H9 (cell line): Measurements from ENCODE around the gene DUSP28. TPM values are rescaled to one million over a fixed set of nuclear protein-coding genes. Genes with fewer than 3 reads are reported as not detected.

Experiments used
- DNase-seq: peaks from one replicate; pipeline ENCODE4 v3.0.0-alpha.2; 2017
- H2AFZ ChIP-seq: one replicate; pipeline ENCODE4 v1.6.1; 2013; ENCODE audit warnings: mild to moderate bottlenecking, low read length, control low read depth, moderate library complexity
- H2AK5ac ChIP-seq: 2 replicates; pipeline ENCODE4 v1.6.1; 2013; ENCODE audit warnings: low read length, control low read depth, mixed read lengths; ENCODE audit not compliant: insufficient read length
- H2BK120ac ChIP-seq: one replicate; pipeline ENCODE4 v1.6.1; 2013; ENCODE audit warnings: low read depth, mild to moderate bottlenecking, low read length, control low read depth, inconsistent platforms; ENCODE audit not compliant: poor library complexity, severe bottlenecking
- H2BK12ac ChIP-seq: 2 replicates; pipeline ENCODE4 v1.6.1; 2013; ENCODE audit warnings: low read length, control low read depth, mixed read lengths, low read depth; ENCODE audit not compliant: insufficient read length
- H2BK15ac ChIP-seq: 2 replicates; pipeline ENCODE4 v1.6.1; 2013; ENCODE audit warnings: low read depth, low read length, control low read depth
- H2BK20ac ChIP-seq: one replicate; pipeline ENCODE4 v1.6.1; 2013; ENCODE audit warnings: low read depth, mild to moderate bottlenecking, low read length, control low read depth, inconsistent platforms; ENCODE audit not compliant: poor library complexity, severe bottlenecking
- H2BK5ac ChIP-seq: 2 replicates; pipeline ENCODE4 v1.6.1; 2013; ENCODE audit warnings: low read length, control low read depth, mixed read lengths; ENCODE audit not compliant: insufficient read length
- H3K14ac ChIP-seq: 2 replicates; pipeline ENCODE4 v1.6.1; 2013; ENCODE audit warnings: low read length, control low read depth; ENCODE audit not compliant: insufficient read depth
- H3K18ac ChIP-seq: 2 replicates; pipeline ENCODE4 v1.6.1; 2013; ENCODE audit warnings: low read depth, mild to moderate bottlenecking, mixed read lengths, low read length, control low read depth; ENCODE audit not compliant: insufficient read length
- H3K23ac ChIP-seq: 2 replicates; pipeline ENCODE4 v1.6.1; 2013; ENCODE audit warnings: low read length, control low read depth, mixed read lengths, low read depth; ENCODE audit not compliant: insufficient read length
- H3K23me2 ChIP-seq: 2 replicates; pipeline ENCODE4 v1.6.1; 2013; ENCODE audit warnings: low read depth, mild to moderate bottlenecking, mixed read lengths, low read length, control low read depth; ENCODE audit not compliant: insufficient read length, poor library complexity, severe bottlenecking
- H3K27ac ChIP-seq: 2 replicates; pipeline ENCODE4 v1.5.1; 2013; ENCODE audit warnings: low read length, control low read depth, mixed read lengths, low read depth; ENCODE audit not compliant: insufficient read length
- H3K27me3 ChIP-seq: 2 replicates; pipeline ENCODE4 v1.6.1; 2013; ENCODE audit warnings: low read length, control low read depth, inconsistent platforms; ENCODE audit not compliant: insufficient read depth
- H3K4ac ChIP-seq: 2 replicates; pipeline ENCODE4 v1.6.1; 2013; ENCODE audit warnings: low read depth, mild to moderate bottlenecking, control low read depth, inconsistent platforms, low read length, moderate library complexity
- H3K4me1 ChIP-seq: 2 replicates; pipeline ENCODE4 v1.6.1; 2013; ENCODE audit warnings: low read length, control low read depth, inconsistent platforms; ENCODE audit not compliant: insufficient read depth
- H3K4me2 ChIP-seq: 2 replicates; pipeline ENCODE4 v1.6.1; 2013; ENCODE audit warnings: low read length, control low read depth, mixed read lengths; ENCODE audit not compliant: insufficient read length, insufficient read depth
- H3K56ac ChIP-seq: 2 replicates; pipeline ENCODE4 v1.6.1; 2013; ENCODE audit warnings: low read depth, mild to moderate bottlenecking, mixed read lengths, low read length, control low read depth; ENCODE audit not compliant: insufficient read length
- H3K79me1 ChIP-seq: 2 replicates; pipeline ENCODE4 v1.6.1; 2013; ENCODE audit warnings: low read depth, mild to moderate bottlenecking, moderate library complexity, low read length, control low read depth, inconsistent platforms; ENCODE audit not compliant: insufficient read depth, poor library complexity, severe bottlenecking
- H3K79me2 ChIP-seq: 2 replicates; pipeline ENCODE4 v1.6.1; 2013; ENCODE audit warnings: low read length, control low read depth, inconsistent platforms; ENCODE audit not compliant: insufficient read depth
- H3K9ac ChIP-seq: 2 replicates; pipeline ENCODE4 v1.6.1; 2013; ENCODE audit warnings: low read length, control low read depth, mixed read lengths; ENCODE audit not compliant: insufficient read length; ENCODE audit errors: extremely low read depth
- H3K9me3 ChIP-seq: one replicate; pipeline ENCODE4 v1.6.1; 2013; ENCODE audit warnings: low read depth, low read length, inconsistent platforms; ENCODE audit not compliant: control insufficient read depth
- H3T11ph ChIP-seq: one replicate; pipeline ENCODE4 v1.6.1; 2013; ENCODE audit warnings: mild to moderate bottlenecking, low read length, control low read depth, inconsistent platforms
- H4K20me1 ChIP-seq: one replicate; pipeline ENCODE4 v1.6.1; 2013; ENCODE audit not compliant: control insufficient read depth, insufficient read length, insufficient read depth
- H4K5ac ChIP-seq: 2 replicates; pipeline ENCODE4 v1.6.1; 2013; ENCODE audit warnings: low read depth, mild to moderate bottlenecking, mixed read lengths, low read length, control low read depth; ENCODE audit not compliant: insufficient read length
- H4K8ac ChIP-seq: replicated peaks from 2 replicates; pipeline ENCODE4 v1.6.1; 2013; ENCODE audit warnings: low read length, control low read depth, mixed read lengths, low read depth; ENCODE audit not compliant: insufficient read length
- H4K91ac ChIP-seq: 2 replicates; pipeline ENCODE4 v1.6.1; 2013; ENCODE audit warnings: low read depth, mild to moderate bottlenecking, moderate library complexity, mixed read lengths, low read length, control low read depth; ENCODE audit not compliant: insufficient read length
- H3K27ac Mint-ChIP-seq, 3 experiments: 2 replicates in 2 of 3; 3 replicates in 1 of 3; pipeline ENCODE4 v1.8.0; 2020 to 2021; ENCODE audit warnings: mixed read lengths in 3 of 3, mild to moderate bottlenecking in 1 of 3, moderate library complexity in 1 of 3
- H3K27me3 Mint-ChIP-seq: 2 replicates; pipeline ENCODE4 v1.8.0; 2021; ENCODE audit warnings: low read depth, mild to moderate bottlenecking, moderate library complexity, mixed read lengths
- H3K36me3 Mint-ChIP-seq, 3 experiments: 2 replicates in 2 of 3; 3 replicates in 1 of 3; pipeline ENCODE4 v1.8.0; 2020 to 2021; ENCODE audit warnings: low read depth in 3 of 3, mixed read lengths in 3 of 3; ENCODE audit not compliant: insufficient read depth in 1 of 3
- H3K4me1 Mint-ChIP-seq, 2 experiments: 2 replicates each; pipeline ENCODE4 v1.8.0; 2020; ENCODE audit warnings: mixed read lengths in 2 of 2
- H3K4me3 Mint-ChIP-seq, 2 experiments: 2 replicates in 1 of 2; 3 replicates in 1 of 2; pipeline ENCODE4 v1.8.0; 2020 to 2021; ENCODE audit warnings: mild to moderate bottlenecking in 2 of 2, mixed read lengths in 2 of 2, moderate library complexity in 1 of 2
- H3K9me3 Mint-ChIP-seq, 2 experiments: 2 replicates in 1 of 2; 3 replicates in 1 of 2; pipeline ENCODE4 v1.8.0; 2020; ENCODE audit warnings: mild to moderate bottlenecking in 2 of 2, mixed read lengths in 2 of 2, moderate library complexity in 1 of 2
- CTCF ChIP-seq: fragments of 200-600 bp; sonication (generic); conservative IDR thresholded peaks from 3 replicates; pipeline ENCODE4 v1.8.0; 2021; ENCODE audit warnings: antibody characterized with exemption, mild to moderate bottlenecking
- WGBS: extraction: QIAGEN DNeasy Blood & Tissue Kit; methylation state at CpG from one replicate; pipeline ENCODE4 v1.1.7; 2013; ENCODE audit warnings: missing lambda C conversion rate, low lambda C conversion rate, mixed read lengths; ENCODE audit not compliant: insufficient read length; ENCODE audit errors: extremely low coverage; 5-methylcytosine and 5-hydroxymethylcytosine counted together
- total RNA-seq: library from RNA; stranded (reverse); gene quantifications from 2 replicates; pipeline ENCODE4 v1.2.1, GENCODE V29; 2021

DUSP28 gene
- total RNA-seq, 1 experiment from 2014 or later: 1.6 TPM

DNA sequence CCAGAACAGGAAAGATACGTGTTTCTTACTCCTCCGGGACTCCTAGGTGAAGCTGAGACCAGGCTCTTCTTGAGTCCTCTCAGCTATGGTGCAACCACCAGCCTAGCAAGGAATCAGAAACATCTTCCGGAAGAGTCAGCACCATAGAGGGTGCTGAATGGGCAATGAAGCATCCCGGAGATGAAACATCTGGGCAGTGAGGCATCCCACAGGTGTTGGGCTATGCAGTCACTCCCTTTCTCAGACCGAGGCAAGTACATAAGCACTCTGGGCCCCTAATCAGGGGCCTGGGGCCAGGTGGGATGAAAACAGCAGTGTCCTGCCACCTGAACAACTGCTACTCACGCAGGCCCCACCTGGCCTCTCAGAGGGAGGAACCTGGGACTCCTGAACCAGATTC lies 24.9 kb downstream of the DUSP28 start:
- no peak for TF ChIP-seq CTCF
- Histone ChIP-seq H3K79me2 (peaks cover 13% of the 10 kb centered on the region), H3K23ac (no peak overlapping the region), H3K14ac (no peak overlapping the region), H3K4me2 (peak overlapping the region; percentile 77), H3K4ac (no peak overlapping the region), H3K4me1 (peaks cover 12% of the 10 kb centered on the region), H3K9me3 (no peaks in the 10 kb centered on the region), H2BK15ac (no peak overlapping the region), H3K27ac (no peak overlapping the region), H4K8ac (no peak overlapping the region), H4K20me1 (no peaks in the 10 kb centered on the region), H4K5ac (no peak overlapping the region), H2BK12ac (no peak overlapping the region), H3K27me3 (no peaks in the 10 kb centered on the region), H3K18ac (no peak overlapping the region), H2BK5ac (no peak overlapping the region), H2BK20ac (no peak overlapping the region), H3K79me1 (peaks cover 5% of the 10 kb centered on the region), H3K9ac (no peak overlapping the region), H3K56ac (no peak overlapping the region), H2BK120ac (no peak overlapping the region), H2AK5ac (no peak overlapping the region), H4K91ac (no peak overlapping the region), H2AFZ (no peak overlapping the region), H3K23me2 (peaks cover 14% of the 10 kb centered on the region), H3T11ph (no peak overlapping the region)
- no peaks in the 10 kb centered on the region; the same call in 1 of the 2 replicates for H3K27me3 Mint-ChIP-seq
- no CpG with 5 or more reads among the region's 6 CpGs for WGBS
- H3K4me1 Mint-ChIP-seq: peaks cover 29 to 33% of the 10 kb centered on the region in 2 experiments
- peaks cover 0 to 2% of the 10 kb centered on the region in 2 experiments; a peak in 1 of 5 replicates for H3K9me3 Mint-ChIP-seq
- peak overlapping the region; percentile 95 to 97 for H3K4me3 Mint-ChIP-seq
- H3K27ac Mint-ChIP-seq: peak overlapping the region in 2 of 3 experiments; percentile 25 to 53; a peak in 3 of 7 replicates
- peaks cover 2 to 9% (median 5%) of the 10 kb centered on the region in 3 experiments; a peak in 5 of 7 replicates for H3K36me3 Mint-ChIP-seq
- no peak for DNase-seq
